Breast epithelium (tissue), 3 donors: ENCODE data around the gene KTI12.
A peak's percentile ranks its signal among the peaks of the same experiment; 100 is the strongest.

Source experiments
- POLR2A ChIP-seq: fragments of 450-650 bp; IDR thresholded peaks from one replicate; pipeline ENCODE4 v1.6.1; 2016; ENCODE audit warnings: antibody characterized with exemption, mild to moderate bottlenecking, moderate library complexity
- TF ChIP-seq, protein P1 (sequence below), 3 donors: fragments of 450-650 bp; IDR thresholded peaks; one replicate each; pipeline ENCODE4 v1.5.1; 2016 to 2017; ENCODE audit warnings: antibody characterized with exemption in 3 of 3, mild to moderate bottlenecking in 3 of 3, moderate library complexity in 3 of 3

- TF ChIP-seq, protein P1, sequence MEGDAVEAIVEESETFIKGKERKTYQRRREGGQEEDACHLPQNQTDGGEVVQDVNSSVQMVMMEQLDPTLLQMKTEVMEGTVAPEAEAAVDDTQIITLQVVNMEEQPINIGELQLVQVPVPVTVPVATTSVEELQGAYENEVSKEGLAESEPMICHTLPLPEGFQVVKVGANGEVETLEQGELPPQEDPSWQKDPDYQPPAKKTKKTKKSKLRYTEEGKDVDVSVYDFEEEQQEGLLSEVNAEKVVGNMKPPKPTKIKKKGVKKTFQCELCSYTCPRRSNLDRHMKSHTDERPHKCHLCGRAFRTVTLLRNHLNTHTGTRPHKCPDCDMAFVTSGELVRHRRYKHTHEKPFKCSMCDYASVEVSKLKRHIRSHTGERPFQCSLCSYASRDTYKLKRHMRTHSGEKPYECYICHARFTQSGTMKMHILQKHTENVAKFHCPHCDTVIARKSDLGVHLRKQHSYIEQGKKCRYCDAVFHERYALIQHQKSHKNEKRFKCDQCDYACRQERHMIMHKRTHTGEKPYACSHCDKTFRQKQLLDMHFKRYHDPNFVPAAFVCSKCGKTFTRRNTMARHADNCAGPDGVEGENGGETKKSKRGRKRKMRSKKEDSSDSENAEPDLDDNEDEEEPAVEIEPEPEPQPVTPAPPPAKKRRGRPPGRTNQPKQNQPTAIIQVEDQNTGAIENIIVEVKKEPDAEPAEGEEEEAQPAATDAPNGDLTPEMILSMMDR (IDR thresholded peaks at IDR 0.05) = peak; percentile 88 to 89 (median 88)
- no peak for TF ChIP-seq POLR2A
Observed at GRCh38 chr1:52002038-52002917, 31.3 kb downstream of the KTI12 start.
